ENCODE data around the gene WNT9B. TPM values are rescaled to one million over a fixed set of nuclear protein-coding genes. Genes with fewer than 3 reads are reported as not detected.

The WNT9B gene
- total RNA-seq, 1 experiment from 2014 or later = not detected

DNA sequence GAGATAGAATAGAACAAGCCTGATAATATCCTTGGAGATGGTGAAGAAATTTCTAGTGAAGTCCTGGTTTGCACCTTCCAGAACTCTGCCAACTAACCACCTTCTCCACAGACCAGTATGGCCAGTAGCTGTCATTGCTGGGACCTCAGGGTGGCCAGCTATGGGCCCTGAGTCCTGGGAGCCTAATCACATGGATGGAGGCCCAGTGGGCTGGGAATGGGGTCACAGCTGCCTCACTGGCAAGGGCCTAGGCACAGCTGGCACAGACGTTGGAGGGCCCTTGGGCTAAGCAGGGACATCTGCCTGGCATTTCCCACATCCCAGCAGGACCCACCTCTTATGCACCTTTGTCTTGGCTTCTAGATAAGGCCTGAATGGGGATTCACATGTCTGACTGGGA lies 25.3 kb upstream of the WNT9B start:
- in situ Hi-C loops (cut with HindIII; ENCODE audit: low pct_unique_long_range_greater_than_20kb, low sequenced_read_pairs) (no loop called here), intact Hi-C loops (cut with micrococcal nuclease; ENCODE audit: unreplicated experiment) (no loop called here)
- Histone ChIP-seq H3K36me3 (ENCODE audit: control insufficient read depth, insufficient read depth, low read length) (no peaks in the 10 kb centered on the region), H3K27ac (ENCODE audit: low read length) (no peak overlapping the region), H3K9me3 (ENCODE audit: control insufficient read depth, insufficient read depth, low read depth, low read length) (no peaks in the 10 kb centered on the region), H3K27me3 (ENCODE audit: control insufficient read depth, insufficient read depth, low read length) (no peaks in the 10 kb centered on the region), H3K4me3 (ENCODE audit: low read depth in 2 of 2, low read length in 2 of 2) (no peak overlapping the region), H3K4me1 (ENCODE audit: control insufficient read depth, insufficient read depth, low read length) (no peaks in the 10 kb centered on the region)
- ChIA-PET POLR2A (no interaction called here), CTCF (no interaction called here)
- no TSS peak for BruUV-seq (replicated peaks)
- no peak for TF ChIP-seq POLR2AphosphoS5 (IDR thresholded peaks at IDR 0.05; ENCODE audit: low read depth, low read length)
- TF ChIP-seq, protein P1, sequence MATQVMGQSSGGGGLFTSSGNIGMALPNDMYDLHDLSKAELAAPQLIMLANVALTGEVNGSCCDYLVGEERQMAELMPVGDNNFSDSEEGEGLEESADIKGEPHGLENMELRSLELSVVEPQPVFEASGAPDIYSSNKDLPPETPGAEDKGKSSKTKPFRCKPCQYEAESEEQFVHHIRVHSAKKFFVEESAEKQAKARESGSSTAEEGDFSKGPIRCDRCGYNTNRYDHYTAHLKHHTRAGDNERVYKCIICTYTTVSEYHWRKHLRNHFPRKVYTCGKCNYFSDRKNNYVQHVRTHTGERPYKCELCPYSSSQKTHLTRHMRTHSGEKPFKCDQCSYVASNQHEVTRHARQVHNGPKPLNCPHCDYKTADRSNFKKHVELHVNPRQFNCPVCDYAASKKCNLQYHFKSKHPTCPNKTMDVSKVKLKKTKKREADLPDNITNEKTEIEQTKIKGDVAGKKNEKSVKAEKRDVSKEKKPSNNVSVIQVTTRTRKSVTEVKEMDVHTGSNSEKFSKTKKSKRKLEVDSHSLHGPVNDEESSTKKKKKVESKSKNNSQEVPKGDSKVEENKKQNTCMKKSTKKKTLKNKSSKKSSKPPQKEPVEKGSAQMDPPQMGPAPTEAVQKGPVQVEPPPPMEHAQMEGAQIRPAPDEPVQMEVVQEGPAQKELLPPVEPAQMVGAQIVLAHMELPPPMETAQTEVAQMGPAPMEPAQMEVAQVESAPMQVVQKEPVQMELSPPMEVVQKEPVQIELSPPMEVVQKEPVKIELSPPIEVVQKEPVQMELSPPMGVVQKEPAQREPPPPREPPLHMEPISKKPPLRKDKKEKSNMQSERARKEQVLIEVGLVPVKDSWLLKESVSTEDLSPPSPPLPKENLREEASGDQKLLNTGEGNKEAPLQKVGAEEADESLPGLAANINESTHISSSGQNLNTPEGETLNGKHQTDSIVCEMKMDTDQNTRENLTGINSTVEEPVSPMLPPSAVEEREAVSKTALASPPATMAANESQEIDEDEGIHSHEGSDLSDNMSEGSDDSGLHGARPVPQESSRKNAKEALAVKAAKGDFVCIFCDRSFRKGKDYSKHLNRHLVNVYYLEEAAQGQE (IDR thresholded peaks at IDR 0.05; ENCODE audit: insufficient read depth in 1 of 2, low read depth in 2 of 2, low read length in 1 of 2) = no peak
- TF ChIP-seq CTCF (IDR thresholded peaks at IDR 0.05) = no peak
- TF ChIP-seq TCF7L2 (IDR thresholded peaks at IDR 0.05; ENCODE audit: low read depth, low read length) = no peak
- TF ChIP-seq SIN3A (IDR thresholded peaks at IDR 0.05; ENCODE audit: borderline replicate concordance, insufficient read depth, low read depth, low read length) = no peak
- ATAC-seq = no peak
- DNase-seq (ENCODE audit: low read depth, low spot score) = no peak

DNA sequence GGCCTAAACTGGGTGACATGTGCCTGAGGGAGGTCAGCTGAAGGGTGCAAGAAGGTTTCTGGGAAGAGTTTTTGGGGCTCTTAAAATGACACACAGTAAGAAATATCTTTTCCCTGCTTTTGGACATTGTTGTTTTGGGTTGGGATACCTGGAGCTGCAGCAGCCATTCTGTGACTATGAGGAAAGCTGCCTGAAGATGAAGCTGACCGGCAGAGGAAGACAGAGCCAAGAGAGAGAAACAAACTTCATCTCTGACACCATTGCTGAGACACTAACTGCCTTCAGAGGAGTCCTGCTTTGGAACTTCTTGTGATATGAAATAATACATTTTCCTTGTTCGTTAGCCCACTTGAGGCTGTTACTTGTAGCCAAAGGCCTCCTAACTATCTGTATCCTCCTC lies 24.1 kb upstream of the WNT9B start:
- Histone ChIP-seq H3K4me1 (ENCODE audit: control insufficient read depth, insufficient read depth, low read length) (no peaks in the 10 kb centered on the region), H3K9me3 (ENCODE audit: control insufficient read depth, insufficient read depth, low read depth, low read length) (no peaks in the 10 kb centered on the region), H3K4me3 (ENCODE audit: low read depth in 2 of 2, low read length in 2 of 2) (no peak overlapping the region), H3K27me3 (ENCODE audit: control insufficient read depth, insufficient read depth, low read length) (no peaks in the 10 kb centered on the region), H3K27ac (ENCODE audit: low read length) (no peak overlapping the region), H3K36me3 (ENCODE audit: control insufficient read depth, insufficient read depth, low read length) (no peaks in the 10 kb centered on the region)
- BruUV-seq (replicated peaks) = no TSS peak
- ChIA-PET POLR2A (no interaction called here), CTCF (no interaction called here)
- DNase-seq (ENCODE audit: low read depth, low spot score) (no peak), ATAC-seq (no peak)
- no peak for TF ChIP-seq SIN3A (IDR thresholded peaks at IDR 0.05; ENCODE audit: borderline replicate concordance, insufficient read depth, low read depth, low read length)
- TF ChIP-seq, protein P1 (IDR thresholded peaks at IDR 0.05; ENCODE audit: insufficient read depth in 1 of 2, low read depth in 2 of 2, low read length in 1 of 2) = no peak
- no peak for TF ChIP-seq CTCF (IDR thresholded peaks at IDR 0.05)
- intact Hi-C loops (cut with micrococcal nuclease; ENCODE audit: unreplicated experiment) = no loop called here
- in situ Hi-C loops (cut with HindIII; ENCODE audit: low pct_unique_long_range_greater_than_20kb, low sequenced_read_pairs) = no loop called here

Measured in Panc1 (cell line).